ENCODE data around the gene TUBG2.

The TUBG2 gene

GRCh38 chr17:42697108-42697811 lies 38.2 kb downstream of the TUBG2 start:
- no peak for DNase-seq (ENCODE audit: low read depth)

DNA sequence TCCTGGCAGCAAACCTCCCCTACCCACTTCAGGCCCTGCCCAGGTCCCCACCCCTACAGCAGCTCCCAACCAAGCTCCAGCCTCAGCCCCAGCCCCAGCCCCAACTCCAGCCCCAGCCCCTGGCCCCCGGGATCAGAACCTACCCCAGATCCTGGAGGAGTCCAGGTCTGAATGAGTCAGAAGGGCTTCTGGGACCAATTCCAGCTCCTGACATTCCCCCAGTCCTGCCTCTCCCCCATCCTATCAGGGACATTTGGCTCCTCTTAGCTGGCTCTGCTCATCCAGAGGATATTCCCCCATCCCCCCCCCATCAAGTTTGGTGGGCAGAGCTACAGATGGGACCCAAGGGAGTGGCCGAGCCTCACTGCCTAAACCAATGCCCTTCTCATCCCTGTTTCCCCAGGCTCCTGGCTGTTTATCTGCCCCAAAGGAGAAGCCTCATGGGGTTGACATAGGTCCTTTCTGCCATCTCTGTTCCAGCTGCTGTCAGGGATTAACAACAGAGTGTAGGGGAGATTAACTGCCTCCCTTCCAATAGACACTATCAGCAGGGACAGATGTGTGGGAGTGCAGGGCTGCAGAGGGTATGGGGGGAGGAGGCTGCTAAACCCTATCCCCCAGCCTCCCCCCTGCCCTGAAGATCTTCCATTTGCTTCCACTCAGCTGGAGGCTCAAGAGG lies 39.8 kb downstream of the TUBG2 start:
- peak; percentile 61 for DNase-seq (ENCODE audit: low read depth)

GRCh38 chr17:42699415-42699740 lies 40.3 kb downstream of the TUBG2 start:
- no peak for DNase-seq (ENCODE audit: low read depth)

DNA sequence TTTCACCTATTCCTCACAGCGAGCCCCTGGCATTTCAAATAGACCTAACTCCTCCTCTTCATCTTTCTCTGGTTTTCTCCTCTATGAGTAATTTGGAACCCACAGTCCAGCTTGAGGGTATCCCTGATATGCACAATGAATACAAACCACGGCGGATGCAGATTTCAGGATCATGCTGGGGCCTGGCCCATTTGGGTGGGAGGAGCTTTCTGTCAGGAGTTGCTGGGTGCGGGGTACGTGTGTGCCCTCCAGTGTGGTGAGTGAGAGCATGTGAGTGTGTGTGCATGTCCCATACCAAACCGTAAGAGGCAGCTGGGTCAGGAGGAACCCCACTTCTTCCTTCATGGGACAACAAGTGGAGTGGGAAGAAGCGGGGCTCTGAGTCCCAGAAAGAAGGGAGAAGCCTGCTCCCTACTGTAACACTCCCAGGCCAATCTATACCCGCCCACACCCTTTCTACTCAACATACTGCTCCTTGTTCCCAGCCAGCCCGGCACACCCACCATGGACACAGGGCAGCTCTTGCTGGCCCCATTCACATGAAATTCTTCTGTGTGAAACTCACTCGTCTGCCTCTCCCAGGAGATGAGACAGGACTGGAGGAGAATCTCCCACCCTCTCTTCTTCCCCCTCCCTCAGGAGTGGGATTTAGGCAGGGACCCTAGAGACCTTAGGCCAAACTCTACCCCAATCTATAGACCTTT lies 41.7 kb downstream of the TUBG2 start:
- no peak for DNase-seq (ENCODE audit: low read depth)

- DNase-seq (ENCODE audit: low read depth): no peak
Observed at GRCh38 chr17:42702446-42702845, 43.4 kb downstream of the TUBG2 start.

DNA sequence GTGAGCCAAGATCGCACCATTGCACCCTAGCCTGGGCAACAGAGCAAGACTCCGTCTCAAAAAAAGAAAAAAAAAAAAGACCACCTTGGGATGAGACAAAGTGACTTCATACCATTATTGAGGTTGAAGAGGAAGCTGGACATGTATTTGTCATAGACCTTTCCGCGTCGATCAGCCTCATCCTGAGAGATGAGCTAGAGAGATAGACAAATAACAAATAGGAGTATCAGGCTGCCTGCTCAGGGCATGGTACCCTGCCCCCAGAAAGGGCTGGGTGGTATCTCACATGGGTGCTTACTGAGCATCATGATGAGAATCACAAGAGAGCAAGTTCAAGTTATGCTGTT lies 45.4 kb downstream of the TUBG2 start:
- no peak for DNase-seq (ENCODE audit: low read depth)

DNA sequence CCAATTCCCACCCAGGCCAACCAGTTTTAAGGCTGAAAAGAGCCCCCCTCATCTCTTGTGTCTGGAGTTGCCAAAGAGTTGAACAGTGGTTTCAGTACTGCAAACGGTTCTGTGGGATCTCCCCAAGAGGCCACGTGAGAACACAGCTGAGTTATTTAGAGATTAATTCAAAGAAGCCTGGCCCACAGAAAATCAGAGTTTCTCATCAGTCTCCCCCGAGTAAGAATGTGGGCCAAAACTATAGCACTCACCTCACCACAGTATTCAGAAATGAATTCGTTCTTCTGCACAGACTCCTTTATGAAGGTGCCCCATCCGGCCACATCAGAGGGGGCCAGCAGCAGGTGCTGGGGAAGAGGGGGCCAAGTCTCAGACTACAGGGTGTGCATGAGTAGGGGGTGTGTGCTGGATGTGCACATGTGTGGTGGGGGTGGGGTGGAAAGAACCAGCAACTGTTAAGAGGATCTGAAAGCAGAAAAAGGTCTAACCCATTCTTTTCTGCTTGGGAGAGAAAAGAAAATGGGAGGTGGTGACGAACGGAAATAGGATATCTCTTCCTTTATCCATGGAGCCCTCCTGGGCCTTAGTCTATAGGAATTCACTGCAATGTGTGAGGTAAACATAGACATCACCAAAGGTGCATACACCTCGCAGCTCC lies 45.9 kb downstream of the TUBG2 start:
- DNase-seq (ENCODE audit: low read depth): no peak

DNA sequence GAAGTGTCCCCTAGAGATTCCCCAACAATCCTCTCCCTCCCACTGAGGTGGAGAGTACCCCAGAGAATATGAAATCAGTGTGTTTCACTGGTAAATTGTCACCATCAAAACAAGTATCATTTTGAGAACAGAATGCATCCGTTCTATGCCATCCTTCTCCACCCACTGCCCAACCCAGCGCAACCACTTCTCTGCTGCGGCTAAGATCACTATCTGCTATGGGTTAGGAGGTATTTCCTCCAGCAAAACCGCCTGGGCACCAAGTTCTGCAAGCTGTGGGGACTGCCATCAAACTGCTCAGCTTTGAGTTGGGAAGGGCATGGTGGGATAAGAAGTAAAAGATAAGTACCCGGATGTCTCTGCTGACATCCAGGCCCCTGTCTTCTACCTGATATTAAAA lies 47.6 kb downstream of the TUBG2 start:
- DNase-seq (ENCODE audit: low read depth): no peak

DNA sequence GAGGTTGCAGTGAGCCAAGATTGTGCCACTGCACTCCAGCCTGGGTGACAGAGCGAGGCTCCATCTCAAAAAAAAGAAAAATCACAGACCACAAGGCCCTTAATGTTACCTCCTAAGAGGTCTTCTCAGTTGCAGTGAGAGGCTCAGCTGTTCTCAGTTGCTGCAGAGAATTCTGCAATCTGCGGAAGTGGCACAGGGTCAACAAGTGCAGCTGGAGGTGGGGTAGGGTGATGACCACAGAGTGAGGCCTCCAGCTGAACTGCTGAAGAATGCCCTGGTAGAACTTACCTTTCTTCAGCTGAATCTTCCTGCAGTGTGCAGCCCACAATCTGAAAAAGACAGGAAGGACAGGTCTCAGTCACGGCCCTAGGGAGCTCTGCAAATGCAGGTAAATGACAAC lies 49.5 kb downstream of the TUBG2 start:
- no peak for DNase-seq (ENCODE audit: low read depth)

- DNase-seq (ENCODE audit: low read depth): no peak
Observed at GRCh38 chr17:42709561-42709960, 50.5 kb downstream of the TUBG2 start.

Data from GM04503 (cell line).